Naive B cell (primary cell): ENCODE results near the gene OR52B2. TPM values are rescaled to one million over a fixed set of nuclear protein-coding genes. Genes with fewer than 3 reads are reported as not detected.

Source experiments
- ATAC-seq, 2 donors: fragments of 150-1000 bp; cut with Tn5 transposase; 2 replicates each; pipeline ENCODE4 v1.10.0; 2021; ENCODE audit warnings: low read depth in 2 of 2, mild to moderate bottlenecking in 2 of 2, moderate library complexity in 2 of 2
- DNase-seq: peaks from one replicate; pipeline ENCODE4 v3.0.0; 2022
- H3K27ac Mint-ChIP-seq, 6 donors: one replicate each; pipeline ENCODE4 v1.8.0; 2020 to 2022; ENCODE audit warnings: mild to moderate bottlenecking in 6 of 6, mixed read lengths in 6 of 6, moderate library complexity in 5 of 6, inconsistent platforms in 2 of 6
- H3K27me3 Mint-ChIP-seq, 3 donors: one replicate each; pipeline ENCODE4 v1.8.0; 2021 to 2022; ENCODE audit warnings: mixed read lengths in 3 of 3, mild to moderate bottlenecking in 1 of 3
- H3K36me3 Mint-ChIP-seq, 2 donors: one replicate each; pipeline ENCODE4 v1.8.0; 2020 to 2022; ENCODE audit warnings: mixed read lengths in 2 of 2, inconsistent platforms in 1 of 2, mild to moderate bottlenecking in 1 of 2
- H3K4me1 Mint-ChIP-seq, 3 donors: one replicate each; pipeline ENCODE4 v1.8.0; 2020 to 2022; ENCODE audit warnings: mixed read lengths in 3 of 3, inconsistent platforms in 1 of 3, mild to moderate bottlenecking in 1 of 3, moderate library complexity in 1 of 3
- H3K4me3 Mint-ChIP-seq, 8 donors: one replicate each; pipeline ENCODE4 v1.8.0; 2020 to 2022; ENCODE audit warnings: mild to moderate bottlenecking in 8 of 8, mixed read lengths in 8 of 8, moderate library complexity in 8 of 8, inconsistent platforms in 2 of 8
- H3K9me3 Mint-ChIP-seq, 7 donors: one replicate each; pipeline ENCODE4 v1.8.0; 2020 to 2022; ENCODE audit warnings: mixed read lengths in 7 of 7, mild to moderate bottlenecking in 5 of 7, inconsistent platforms in 2 of 7, moderate library complexity in 1 of 7
- polyA plus RNA-seq, 6 donors: library from polyadenylated mRNA; unstranded; fragments of 300-500 nt; fragmentation: Illumina TruSeq; gene quantifications; one replicate each; pipeline ENCODE4 v1.2.3, GENCODE V29; 2021; ENCODE audit warnings: low read depth in 6 of 6

The OR52B2 gene
- polyA plus RNA-seq, 6 donors from 2014 or later, result not detected

- peaks cover 15 to 24% (median 22%) of the 10 kb centered on the region in 3 donors for H3K27me3 Mint-ChIP-seq
These were observed 37.7 kb downstream of the OR52B2 start for GRCh38 chr11:6132431-6132830.

GRCh38 chr11:6129635-6130034, 40.5 kb downstream of the OR52B2 start:
- H3K4me3 Mint-ChIP-seq, result no peak overlapping the region
- H3K27ac Mint-ChIP-seq, result no peak overlapping the region
- H3K27me3 Mint-ChIP-seq, result peaks cover 9 to 19% (median 18%) of the 10 kb centered on the region in 3 donors
- H3K9me3 Mint-ChIP-seq, result no peaks in the 10 kb centered on the region
- DNase-seq (no peak), ATAC-seq (no peak)
- no peaks in the 10 kb centered on the region for H3K36me3 Mint-ChIP-seq
- no peaks in the 10 kb centered on the region for H3K4me1 Mint-ChIP-seq

More at GRCh38 chr11:6132431-6132830, 37.7 kb downstream of the OR52B2 start:
- no peak overlapping the region for H3K27ac Mint-ChIP-seq
- no peak for ATAC-seq
- no peaks in the 10 kb centered on the region for H3K9me3 Mint-ChIP-seq
- no peaks in the 10 kb centered on the region for H3K36me3 Mint-ChIP-seq
- no peak overlapping the region for H3K4me3 Mint-ChIP-seq
- no peak for DNase-seq
- no peaks in the 10 kb centered on the region for H3K4me1 Mint-ChIP-seq

GRCh38 chr11:6129011-6129410, 41.1 kb downstream of the OR52B2 start:
- Mint-ChIP-seq H3K4me1 (no peaks in the 10 kb centered on the region), H3K27ac (no peak overlapping the region), H3K4me3 (no peak overlapping the region), H3K27me3 (peaks cover 7 to 17% (median 17%) of the 10 kb centered on the region in 3 donors), H3K9me3 (no peaks in the 10 kb centered on the region), H3K36me3 (no peaks in the 10 kb centered on the region)
- DNase-seq (no peak), ATAC-seq (no peak)

GRCh38 chr11:6127881-6128280, 42.2 kb downstream of the OR52B2 start:
- no peak overlapping the region for H3K27ac Mint-ChIP-seq
- ATAC-seq, result no peak
- H3K36me3 Mint-ChIP-seq, result no peaks in the 10 kb centered on the region
- H3K27me3 Mint-ChIP-seq, result peaks cover under 1 to 12% (median 10%) of the 10 kb centered on the region in 3 donors
- H3K9me3 Mint-ChIP-seq, result peaks cover 0 to 2% (median 0%) of the 10 kb centered on the region in 7 donors
- no peak for DNase-seq
- no peak overlapping the region for H3K4me3 Mint-ChIP-seq
- no peaks in the 10 kb centered on the region for H3K4me1 Mint-ChIP-seq

- H3K36me3 Mint-ChIP-seq, result no peaks in the 10 kb centered on the region
- no peak for ATAC-seq
- DNase-seq, result no peak
- no peaks in the 10 kb centered on the region for H3K4me1 Mint-ChIP-seq
- peaks cover 0 to 6% (median 4%) of the 10 kb centered on the region in 3 donors for H3K27me3 Mint-ChIP-seq
- no peak overlapping the region for H3K27ac Mint-ChIP-seq
- H3K9me3 Mint-ChIP-seq, result peaks cover 0 to 11% (median 1%) of the 10 kb centered on the region in 7 donors
- no peak overlapping the region for H3K4me3 Mint-ChIP-seq
These were observed 45.9 kb downstream of the OR52B2 start for GRCh38 chr11:6124245-6124644.

Other genes with a start within 250 kb of the OR52B2 start
- gene OR56A3, start 228.1 kb downstream of the OR52B2 start, polyA plus RNA-seq, result not detected
- not detected for gene OR56A5, start 201.8 kb downstream of the OR52B2 start, polyA plus RNA-seq
- not detected for gene OR52L1, start 183.3 kb downstream of the OR52B2 start, polyA plus RNA-seq
- not detected for gene OR56A4, start 163.4 kb downstream of the OR52B2 start, polyA plus RNA-seq
- not detected for gene OR56A1, start 139.6 kb downstream of the OR52B2 start, polyA plus RNA-seq
- not detected for gene OR56B4, start 62.6 kb downstream of the OR52B2 start, polyA plus RNA-seq
- not detected for gene OR52W1, start 28.9 kb upstream of the OR52B2 start, polyA plus RNA-seq
- gene C11orf42, start 35.2 kb upstream of the OR52B2 start, polyA plus RNA-seq, result not detected
- 10 to 100 TPM in 3 of 6 donors, 1 to 10 TPM in 3; 6.4 to 19.5 (median 10.1) TPM for gene FHIP1B, start 64.3 kb upstream of the OR52B2 start, polyA plus RNA-seq
- under 1 TPM in 2 of 6 donors, not detected in 4; 0.26 to 0.32 TPM for gene CNGA4, start 68.8 kb upstream of the OR52B2 start, polyA plus RNA-seq
- gene CCKBR, start 89.5 kb upstream of the OR52B2 start, polyA plus RNA-seq, result not detected
- not detected for gene CAVIN3, start 150.2 kb upstream of the OR52B2 start, polyA plus RNA-seq
- gene SMPD1, start 220.1 kb upstream of the OR52B2 start, polyA plus RNA-seq, result 10 to 100 TPM in 3 of 6 donors, 1 to 10 TPM in 3; 6.9 to 14.2 (median 9.9) TPM
- gene APBB1, start 248.8 kb upstream of the OR52B2 start, polyA plus RNA-seq, result 10 to 100 TPM in 5 of 6 donors, 1 to 10 TPM in 1; 9.4 to 40.0 (median 28.0) TPM